Measurements from ENCODE around the gene RTL10. TPM values are rescaled to one million over a fixed set of nuclear protein-coding genes. Genes with fewer than 3 reads are reported as not detected.

RTL10 gene
- total RNA-seq, 1 experiment from 2014 or later = 24.4 TPM

- no CpG with 5 or more reads among the region's 20 CpGs for WGBS (ENCODE audit: extremely low coverage, insufficient read length, low lambda C conversion rate)
- Mint-ChIP-seq H3K4me3 (no peak overlapping the region; a peak in 1 of 5 replicates), H3K27me3 (ENCODE audit: low read depth) (no peaks in the 10 kb centered on the region; the same call in 1 of the 2 replicates), H3K4me1 (peaks cover 25 to 28% of the 10 kb centered on the region in 2 experiments), H3K27ac (peak overlapping the region in 1 of 3 experiments; percentile 90; a peak in 3 of 7 replicates), H3K9me3 (no peaks in the 10 kb centered on the region), H3K36me3 (ENCODE audit: insufficient read depth in 1 of 3, low read depth in 3 of 3) (peaks cover 0 to 7% (median 6%) of the 10 kb centered on the region in 3 experiments; a peak in 2 of 7 replicates)
- Histone ChIP-seq H3K79me2 (ENCODE audit: insufficient read depth, low read length) (no peaks in the 10 kb centered on the region), H3K27ac (ENCODE audit: insufficient read length, low read depth, low read length) (no peak overlapping the region), H4K91ac (ENCODE audit: insufficient read length, low read depth, low read length) (no peak overlapping the region), H2BK120ac (ENCODE audit: low read depth, low read length, poor library complexity, severe bottlenecking) (no peak overlapping the region), H2BK12ac (ENCODE audit: insufficient read length, low read depth, low read length) (no peak overlapping the region), H2BK15ac (ENCODE audit: low read depth, low read length) (no peak overlapping the region), H3K14ac (ENCODE audit: insufficient read depth, low read length) (peak overlapping the region; percentile 42; the same call in 1 of the 2 replicates), H3K23me2 (ENCODE audit: insufficient read length, low read depth, low read length, poor library complexity, severe bottlenecking) (no peaks in the 10 kb centered on the region), H3K4me2 (ENCODE audit: insufficient read depth, insufficient read length, low read length) (no peak overlapping the region), H4K20me1 (ENCODE audit: control insufficient read depth, insufficient read depth, insufficient read length) (no peaks in the 10 kb centered on the region), H3K23ac (ENCODE audit: insufficient read length, low read depth, low read length) (no peak overlapping the region), H3K18ac (ENCODE audit: insufficient read length, low read depth, low read length) (peak overlapping the region; percentile 31), H3K79me1 (ENCODE audit: insufficient read depth, low read depth, low read length, poor library complexity, severe bottlenecking) (no peaks in the 10 kb centered on the region), H4K8ac (replicated peaks; ENCODE audit: insufficient read length, low read depth, low read length) (no peak overlapping the region), H3T11ph (ENCODE audit: low read length) (no peak overlapping the region), H3K4me1 (ENCODE audit: insufficient read depth, low read length) (peaks cover 5% of the 10 kb centered on the region; the same call in 1 of the 2 replicates), H4K5ac (ENCODE audit: insufficient read length, low read depth, low read length) (no peak overlapping the region), H3K56ac (ENCODE audit: insufficient read length, low read depth, low read length) (no peak overlapping the region), H3K27me3 (ENCODE audit: insufficient read depth, low read length) (no peaks in the 10 kb centered on the region; the same call in 1 of the 2 replicates), H2AK5ac (ENCODE audit: insufficient read length, low read length) (no peak overlapping the region), H2BK5ac (ENCODE audit: insufficient read length, low read length) (no peak overlapping the region), H3K4ac (ENCODE audit: low read depth, low read length) (no peak overlapping the region), H3K9me3 (ENCODE audit: control insufficient read depth, low read depth, low read length) (no peaks in the 10 kb centered on the region), H2BK20ac (ENCODE audit: low read depth, low read length, poor library complexity, severe bottlenecking) (no peak overlapping the region), H3K9ac (ENCODE audit: extremely low read depth, insufficient read length, low read length) (no peak overlapping the region), H2AFZ (ENCODE audit: low read length) (no peak overlapping the region)
- no peak for TF ChIP-seq CTCF (conservative IDR thresholded peaks at IDR 0.05)
- no peak for DNase-seq
Observed at GRCh38 chr22:19890502-19891316, 36.0 kb upstream of the RTL10 start.

All from H9 (cell line).